Right kidney (tissue), 1 donor: ENCODE measurements around the gene AGFG1.
"Not testable (repeated sequence)": the region's sequence is repeated elsewhere in the genome, so short reads cannot be mapped to it uniquely, and the experiment has no call there.

Source experiments
- DNase-seq: peaks from one replicate; pipeline ENCODE4 v3.0.0-alpha.2; 2016

The AGFG1 gene

DNA sequence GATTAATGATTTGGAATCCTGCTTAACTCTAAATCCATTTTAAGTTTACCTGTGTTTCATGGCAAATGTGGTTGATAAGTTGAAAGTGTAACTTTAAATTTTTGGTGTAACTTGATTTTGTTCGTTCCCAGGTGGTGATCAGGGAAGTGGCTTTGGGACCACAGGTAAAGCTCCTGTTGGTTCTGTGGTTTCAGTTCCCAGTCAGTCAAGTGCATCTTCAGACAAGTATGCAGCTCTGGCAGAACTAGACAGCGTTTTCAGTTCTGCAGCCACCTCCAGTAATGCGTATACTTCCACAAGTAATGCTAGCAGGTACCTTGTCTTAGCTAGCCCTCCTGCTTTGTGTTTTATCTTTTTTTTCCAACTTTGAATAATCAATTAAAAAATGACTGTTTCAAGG lies 62.8 kb downstream of the AGFG1 start:
- DNase-seq: no peak

DNA sequence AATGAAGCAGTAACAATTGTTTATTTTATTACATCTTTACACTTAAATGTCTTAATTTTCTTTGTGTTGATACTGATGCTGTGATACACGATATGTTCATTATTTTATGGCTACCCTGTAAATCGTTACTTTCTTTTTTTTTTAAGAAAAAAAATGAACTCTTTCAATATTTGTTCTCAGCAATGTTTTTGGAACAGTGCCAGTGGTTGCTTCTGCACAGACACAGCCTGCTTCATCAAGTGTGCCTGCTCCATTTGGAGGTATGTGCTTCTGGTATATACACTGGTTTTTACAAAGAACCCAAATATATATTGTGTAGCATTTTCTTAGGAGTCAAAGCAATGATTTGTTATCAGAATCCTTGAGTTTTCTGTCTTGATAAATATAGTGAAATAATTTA lies 64.5 kb downstream of the AGFG1 start:
- no peak for DNase-seq

DNA sequence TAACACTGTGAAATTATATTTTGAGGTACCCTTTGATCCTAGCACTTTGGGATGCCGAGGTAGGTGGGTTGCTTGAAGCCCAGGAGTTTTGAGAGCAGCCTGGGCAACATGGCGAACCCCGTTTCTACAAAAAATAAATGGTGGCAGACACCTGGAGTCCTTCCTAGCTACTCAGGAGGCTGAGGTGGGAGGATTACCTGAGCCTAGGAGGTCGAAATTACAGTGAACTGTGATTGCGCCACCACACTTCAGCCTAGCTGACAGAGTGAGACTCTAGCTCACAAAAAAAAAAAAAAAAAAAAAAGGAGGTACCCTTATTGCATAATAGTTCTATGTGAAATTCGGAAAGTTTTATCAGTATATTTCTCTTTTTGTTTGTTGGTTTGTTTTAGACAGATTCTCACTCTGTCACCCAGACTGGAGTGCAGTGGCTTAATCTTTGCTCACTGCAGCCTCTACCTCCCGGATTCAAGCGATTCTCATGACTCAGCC lies 67.6 kb downstream of the AGFG1 start:
- DNase-seq: no peak

DNA sequence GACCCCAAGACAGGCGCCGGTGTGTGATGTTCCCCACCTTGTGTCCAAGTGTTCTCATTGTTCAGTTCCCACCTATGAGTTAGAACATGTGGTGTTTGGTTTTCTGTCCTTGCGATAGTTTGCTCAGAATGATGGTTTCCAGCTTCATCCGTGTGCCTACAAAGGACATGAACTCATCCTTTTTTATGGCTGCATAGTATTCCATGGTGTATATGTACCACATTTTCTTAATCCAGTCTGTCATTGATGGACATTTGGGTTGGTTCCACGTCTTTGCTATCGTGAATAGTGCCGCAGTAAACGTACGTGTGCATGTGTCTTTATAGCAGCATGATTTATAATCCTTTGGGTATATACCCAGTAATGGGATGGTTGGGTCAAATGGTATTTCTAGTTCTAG lies 68.4 kb downstream of the AGFG1 start:
- DNase-seq: not testable (repeated sequence)

DNA sequence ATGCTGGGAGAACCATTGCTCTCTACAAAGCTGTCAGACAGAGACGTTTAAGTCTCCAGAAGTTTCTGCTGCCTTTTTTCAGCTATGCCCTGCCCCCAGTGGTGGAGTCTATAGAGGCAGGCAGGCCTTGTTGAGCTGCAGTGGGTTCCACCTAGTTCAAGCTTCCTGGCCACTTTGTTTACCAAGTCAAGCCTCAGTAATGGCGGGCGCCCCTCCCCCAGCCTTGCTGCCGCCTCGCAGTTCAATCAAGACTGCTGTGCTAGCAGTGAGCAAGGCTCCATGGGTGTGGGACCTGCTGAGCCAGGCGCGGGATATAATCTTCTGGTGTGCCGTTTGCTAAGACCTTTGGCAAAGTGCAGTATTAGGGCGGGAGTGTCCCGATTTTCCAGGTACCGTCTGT lies 74.0 kb downstream of the AGFG1 start:
- DNase-seq: no peak

DNA sequence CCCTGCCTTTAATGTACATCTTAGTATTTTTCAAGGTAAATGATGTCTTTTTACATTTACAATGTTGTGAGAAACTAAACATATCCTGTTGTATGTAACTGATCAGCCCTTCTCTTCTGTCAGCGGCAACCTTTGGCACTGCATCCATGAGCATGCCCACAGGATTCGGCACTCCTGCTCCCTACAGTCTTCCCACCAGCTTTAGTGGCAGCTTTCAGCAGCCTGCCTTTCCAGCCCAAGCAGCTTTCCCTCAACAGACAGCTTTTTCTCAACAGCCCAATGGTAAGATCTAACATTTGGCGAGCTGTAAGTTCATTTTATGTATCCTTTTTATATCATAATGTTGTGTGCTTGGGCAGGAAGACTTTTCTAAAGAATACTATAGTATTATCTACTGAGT lies 79.9 kb downstream of the AGFG1 start:
- DNase-seq: no peak

DNA sequence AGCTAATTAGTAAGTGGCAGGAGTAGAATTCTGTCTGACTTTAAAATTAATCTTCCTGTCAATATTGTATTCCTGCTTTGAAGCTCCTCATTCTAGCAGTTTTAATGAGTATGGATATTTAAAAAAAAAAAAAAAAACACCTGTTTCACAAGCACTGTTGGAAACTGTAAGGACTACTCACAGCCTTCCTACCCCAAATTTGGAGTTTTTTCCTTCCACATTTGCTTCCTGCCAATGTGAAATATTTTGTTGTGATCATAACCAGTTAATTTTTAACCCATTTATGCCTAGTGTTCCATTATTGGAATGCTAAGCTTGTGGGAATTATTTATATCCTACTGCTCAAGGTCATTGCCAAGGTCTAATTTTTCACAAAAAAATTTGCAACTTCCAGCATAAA lies 90.6 kb downstream of the AGFG1 start:
- no peak for DNase-seq

DNA sequence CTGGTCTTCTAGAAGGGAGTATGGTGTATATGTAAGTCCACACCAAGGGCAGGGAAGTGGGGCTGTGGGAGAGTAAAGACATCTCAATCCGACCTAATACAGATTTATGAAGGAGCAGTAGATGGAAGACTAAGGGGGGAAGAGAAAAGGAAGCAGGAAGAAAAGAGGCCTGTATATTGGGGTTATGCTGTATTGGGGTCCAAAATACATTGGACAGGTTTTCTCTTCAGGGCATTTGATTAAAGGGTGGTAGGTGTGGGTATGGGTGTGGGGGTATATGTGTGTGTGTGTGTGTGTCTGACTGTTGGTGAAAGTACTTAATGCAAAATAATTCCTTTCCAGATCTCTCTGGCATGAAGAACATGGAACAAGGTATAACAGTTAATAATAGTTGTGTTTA lies 93.1 kb downstream of the AGFG1 start:
- DNase-seq: no peak

DNA sequence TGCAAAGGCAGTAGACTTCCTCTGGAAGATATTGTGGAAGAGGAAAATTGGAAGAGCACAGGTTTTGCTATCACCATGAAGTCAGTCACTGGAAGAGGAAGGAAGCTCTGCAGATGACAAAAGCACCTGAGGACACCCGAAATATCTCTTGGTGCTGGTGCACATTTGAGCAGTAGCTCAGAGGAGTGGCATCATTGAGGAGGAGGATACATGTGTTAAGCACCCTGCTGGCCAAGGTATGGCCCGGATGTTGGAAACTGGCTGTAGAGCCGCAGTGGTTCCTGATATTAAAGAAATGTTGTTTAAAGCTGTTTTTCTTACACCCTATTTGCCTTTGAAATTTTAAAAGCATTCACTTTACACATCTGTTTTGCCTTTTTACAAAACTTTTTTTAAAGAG lies 94.1 kb downstream of the AGFG1 start:
- no peak for DNase-seq

DNA sequence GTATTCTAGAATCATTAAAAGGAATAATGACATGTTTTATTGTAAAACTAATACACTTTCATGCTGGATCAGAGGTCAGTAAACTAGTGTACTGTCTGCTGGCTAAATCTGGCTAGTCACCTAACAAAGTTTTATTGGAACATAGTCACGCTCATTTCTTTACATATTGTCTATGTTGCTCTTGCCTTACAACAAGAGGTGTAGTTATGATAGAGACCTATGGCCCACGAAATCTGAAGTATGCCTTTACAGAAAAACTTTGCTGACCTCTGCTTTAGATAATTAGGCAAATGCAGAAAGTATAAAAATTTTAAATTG lies 96.9 kb downstream of the AGFG1 start:
- DNase-seq: no peak

DNA sequence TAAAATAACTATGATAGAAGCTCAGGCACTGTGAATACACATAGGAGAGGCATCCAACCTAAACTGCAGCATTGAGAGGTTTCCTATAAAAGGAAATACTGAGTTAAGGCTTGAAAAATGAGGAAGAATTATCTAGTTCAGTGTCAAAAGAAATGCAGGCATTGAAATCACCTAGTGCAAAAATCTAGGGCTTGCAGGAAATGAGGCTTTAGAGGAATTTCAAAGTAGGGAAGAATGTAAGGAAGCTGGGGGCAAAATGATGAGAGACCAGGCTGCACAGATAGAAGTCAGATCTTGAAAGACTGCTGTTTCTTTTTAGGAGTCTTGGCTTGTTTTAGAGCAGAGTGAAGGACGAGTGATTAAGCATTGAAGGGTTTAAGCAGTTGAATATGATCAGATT lies 98.7 kb downstream of the AGFG1 start:
- no peak for DNase-seq

DNA sequence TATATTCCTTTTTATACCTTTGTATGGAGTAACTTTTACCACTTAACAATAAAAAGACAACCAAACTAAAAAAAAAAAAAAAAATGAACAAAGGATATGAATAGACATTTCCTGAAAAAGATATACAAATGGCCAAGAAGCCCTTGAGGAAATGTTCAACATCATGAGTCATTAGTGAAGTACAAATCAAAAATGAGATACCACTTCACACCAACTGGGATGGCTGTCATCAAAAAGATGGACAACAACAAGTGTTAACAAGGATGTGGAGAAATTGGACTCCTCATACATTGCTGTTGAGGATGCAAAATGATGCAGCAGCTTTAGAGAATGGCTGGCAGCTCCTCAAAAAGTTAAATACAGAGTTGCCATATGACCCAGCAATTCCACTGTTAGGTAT lies 104.2 kb downstream of the AGFG1 start:
- no peak for DNase-seq

DNA sequence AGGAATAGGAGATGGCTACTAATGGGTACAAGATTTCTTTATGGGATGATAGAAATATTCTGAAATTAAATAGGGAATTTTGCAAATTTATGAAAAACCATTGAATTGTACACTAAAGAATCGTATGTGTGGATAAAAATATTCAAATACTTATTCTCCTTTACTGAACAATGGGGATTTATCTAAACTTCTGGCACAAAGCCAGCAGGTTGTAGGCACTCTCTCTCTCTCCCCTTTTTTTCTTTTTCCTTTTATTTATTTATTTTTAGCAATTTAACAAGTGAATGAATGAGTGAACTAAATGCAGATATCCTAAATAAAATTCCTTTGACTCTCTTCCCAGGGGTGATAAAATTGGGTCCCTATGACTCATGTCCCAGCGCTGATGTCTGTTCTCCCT lies 104.9 kb downstream of the AGFG1 start:
- DNase-seq: no peak

DNA sequence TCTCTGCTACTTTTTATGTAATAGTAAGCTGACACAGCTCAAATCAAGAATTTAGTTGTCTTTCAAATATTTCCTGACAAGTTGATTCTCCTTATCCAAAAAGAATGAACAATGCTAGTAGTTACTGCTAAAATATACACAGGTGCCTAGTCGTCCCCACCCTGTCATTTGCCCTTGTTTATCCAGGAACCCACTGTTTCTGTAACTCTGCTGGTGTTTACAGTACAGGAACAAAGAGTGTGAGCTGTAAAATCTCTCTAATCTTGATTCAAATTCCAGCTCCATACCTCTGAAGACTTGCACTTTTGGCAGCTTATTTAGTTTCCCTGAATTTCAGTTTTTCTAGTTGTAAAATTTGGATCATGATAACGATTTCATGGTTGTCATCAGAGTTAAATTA lies 105.6 kb downstream of the AGFG1 start:
- DNase-seq: no peak

DNA sequence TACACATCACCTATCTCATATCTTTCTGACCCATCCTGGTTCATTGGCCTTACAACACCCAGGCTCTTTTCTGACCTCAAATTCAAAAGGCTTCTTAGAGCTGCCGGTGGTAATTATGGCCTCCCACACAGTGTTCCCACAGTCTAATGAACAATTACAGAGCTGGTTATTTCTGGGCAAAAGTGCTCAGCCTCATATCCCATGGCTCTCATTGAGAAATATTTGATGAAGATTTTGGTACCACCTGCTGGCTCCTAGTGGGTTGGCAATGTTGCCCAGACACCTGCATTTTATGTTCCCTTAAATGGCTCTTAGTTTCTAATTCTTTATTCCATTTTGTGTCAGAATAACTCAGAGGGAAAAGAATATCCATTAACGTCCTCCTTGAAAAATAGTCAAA lies 106.7 kb downstream of the AGFG1 start:
- DNase-seq: no peak

DNA sequence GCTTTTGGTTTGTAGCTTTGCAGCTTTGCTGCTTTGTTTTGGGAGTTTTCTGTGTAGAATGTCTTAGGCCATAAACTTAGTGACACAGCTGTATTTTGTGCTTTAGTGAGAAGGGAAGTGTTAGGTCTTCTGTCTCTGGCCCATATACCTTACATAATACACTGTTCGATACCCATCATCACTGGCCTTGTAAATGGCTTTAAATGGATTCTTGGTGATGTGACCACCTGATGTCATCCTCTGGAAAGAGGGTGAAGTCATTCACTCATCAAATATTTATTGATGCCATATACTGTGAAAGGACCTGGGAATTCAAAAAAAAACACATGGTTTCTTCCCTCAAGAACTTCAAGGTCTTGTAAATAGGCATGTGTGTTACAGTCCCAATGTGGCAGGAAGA lies 107.8 kb downstream of the AGFG1 start:
- no peak for DNase-seq

DNA sequence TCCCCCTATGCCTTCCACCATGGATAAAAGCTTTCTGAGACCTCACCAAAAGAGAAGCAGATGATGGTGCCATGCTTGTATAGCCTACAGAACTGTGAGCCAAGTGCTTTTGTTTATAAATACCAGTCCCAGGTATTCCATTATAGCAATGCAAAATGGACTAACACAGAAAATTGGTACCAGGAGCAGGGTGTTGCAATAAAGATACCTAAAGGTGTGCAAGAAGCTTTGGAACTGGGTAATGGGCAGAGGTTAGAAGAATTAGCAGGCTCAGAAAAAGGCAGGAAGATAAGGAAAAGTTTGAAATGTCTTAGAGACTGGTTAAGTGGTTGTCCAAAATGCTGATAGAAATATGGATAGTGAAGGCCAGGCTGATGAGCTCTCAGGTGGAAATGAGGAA lies 110.4 kb downstream of the AGFG1 start:
- DNase-seq: no peak

DNA sequence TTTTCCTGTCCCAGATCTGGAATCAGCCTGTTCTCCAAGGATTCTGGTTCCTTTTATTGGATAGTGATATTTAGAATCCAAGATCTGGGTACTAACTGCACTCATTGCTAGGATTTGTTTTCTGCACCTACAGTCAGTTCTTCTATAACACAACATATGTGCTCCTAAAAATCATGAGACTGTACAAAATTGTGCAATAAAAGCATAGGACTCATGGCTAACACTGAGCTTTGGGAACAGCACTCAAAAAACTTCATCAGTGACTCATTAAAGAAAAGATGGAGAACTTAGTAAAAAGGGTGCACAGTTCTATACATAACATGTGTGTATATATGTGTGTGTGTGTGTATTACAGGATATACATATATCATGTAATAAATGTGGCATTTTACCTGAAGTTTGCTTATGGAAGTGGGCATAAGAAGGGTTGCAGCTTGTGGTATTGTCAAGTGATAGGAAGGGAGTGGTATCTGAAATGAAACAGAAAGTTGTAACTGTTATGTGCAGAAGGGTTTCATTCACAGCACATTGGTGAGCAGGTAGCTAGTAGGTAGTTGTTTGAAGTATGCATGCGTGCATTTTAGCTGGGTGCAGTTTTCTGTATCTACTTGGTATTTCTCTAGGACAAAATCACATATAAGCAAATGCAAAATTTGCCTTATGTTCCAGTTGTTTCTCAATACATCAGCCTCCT lies 120.9 kb downstream of the AGFG1 start:
- DNase-seq: no peak

DNA sequence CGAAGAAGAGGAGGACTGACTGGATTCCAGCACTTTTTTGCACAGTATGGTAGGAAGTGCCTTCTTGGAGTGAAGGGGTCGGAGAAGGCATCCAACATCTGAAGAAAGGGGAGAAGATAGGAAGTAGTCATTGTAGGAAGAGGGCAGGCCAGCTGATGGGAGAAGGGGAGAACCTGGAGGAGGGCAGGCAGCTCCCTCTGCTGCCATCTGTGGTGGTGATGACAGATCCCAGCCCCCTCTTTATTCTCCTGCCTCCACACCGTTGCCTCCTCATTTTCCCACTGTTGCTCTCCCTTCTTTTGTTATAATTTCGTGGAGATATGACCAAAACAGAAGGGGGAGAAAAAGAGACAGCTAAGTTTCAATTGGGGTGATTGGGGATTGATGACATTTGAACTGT lies 123.8 kb downstream of the AGFG1 start:
- DNase-seq: no peak

DNA sequence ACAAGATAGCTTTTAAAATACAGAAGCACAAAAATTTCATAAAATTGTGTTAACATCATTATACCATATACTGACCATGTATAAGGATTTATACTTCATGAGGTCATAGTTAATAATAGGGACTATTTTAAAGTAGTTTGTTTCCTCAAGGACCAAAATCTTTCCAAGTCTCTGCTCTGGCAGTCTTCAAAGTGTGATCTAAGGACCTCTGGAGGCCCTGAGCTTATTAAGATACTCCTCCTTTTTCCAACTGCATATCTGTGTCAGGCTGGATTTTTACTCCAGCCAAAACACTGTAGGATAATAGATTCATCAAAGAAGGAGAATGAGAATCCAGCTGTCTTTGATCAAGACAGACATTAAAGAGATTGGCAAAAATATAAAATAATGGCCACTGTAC lies 125.1 kb downstream of the AGFG1 start:
- no peak for DNase-seq

DNA sequence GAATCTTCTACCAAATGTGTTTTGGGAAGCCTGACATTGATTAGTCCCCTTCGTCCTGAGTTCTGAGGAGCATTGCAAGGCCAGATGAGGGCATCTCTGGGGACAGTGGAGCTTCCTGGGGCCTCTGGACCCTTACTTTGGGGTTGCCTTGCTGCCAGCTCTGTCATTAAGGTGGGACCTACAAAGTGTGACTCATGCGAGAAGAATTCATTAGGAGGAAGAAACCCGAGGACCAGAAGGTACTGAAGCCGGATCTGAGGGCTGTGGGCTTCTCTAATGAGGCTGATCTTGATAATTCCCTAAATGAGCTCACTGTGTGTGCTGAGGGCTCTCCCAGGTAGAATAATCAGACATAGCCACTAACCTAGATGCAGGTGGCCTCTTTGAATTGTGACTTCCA lies 126.0 kb downstream of the AGFG1 start:
- no peak for DNase-seq

DNA sequence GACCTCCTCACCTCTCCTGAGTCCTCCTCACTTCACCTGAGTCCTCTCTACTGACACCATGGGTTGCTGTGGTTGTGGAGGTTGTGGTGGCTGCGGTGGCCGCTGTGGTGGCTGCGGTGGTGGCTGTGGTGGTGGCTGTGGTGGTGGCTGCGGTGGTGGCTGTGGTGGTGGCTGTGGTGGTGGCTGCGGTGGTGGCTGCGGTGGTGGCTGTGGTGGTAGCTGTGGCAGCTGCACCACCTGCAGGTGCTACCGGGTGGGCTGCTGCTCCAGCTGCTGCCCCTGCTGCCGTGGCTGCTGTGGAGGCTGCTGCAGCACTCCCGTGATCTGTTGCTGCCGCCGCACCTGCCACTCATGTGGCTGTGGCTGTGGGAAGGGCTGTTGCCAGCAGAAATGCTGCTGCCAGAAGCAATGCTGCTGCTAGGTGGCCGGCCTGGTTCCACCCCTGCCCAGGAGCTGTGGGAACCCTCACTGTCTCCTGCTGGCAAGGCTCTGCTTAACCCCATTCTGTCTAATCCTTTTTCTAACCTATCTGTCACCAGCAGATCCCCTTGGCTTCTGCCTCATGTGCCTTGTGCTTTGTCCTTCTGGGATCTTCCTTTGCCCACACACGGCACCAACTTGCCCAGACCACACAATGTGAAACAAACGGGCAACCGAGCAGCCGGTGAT lies 127.0 kb downstream of the AGFG1 start, which contains the start of gene SCYGR2:
Gene SCYGR2 (plus strand): TSS at position 59 of the 669 bp plus-strand sequence. CDS start 0 bp downstream, at position 59.
- not testable (repeated sequence) for DNase-seq

DNA sequence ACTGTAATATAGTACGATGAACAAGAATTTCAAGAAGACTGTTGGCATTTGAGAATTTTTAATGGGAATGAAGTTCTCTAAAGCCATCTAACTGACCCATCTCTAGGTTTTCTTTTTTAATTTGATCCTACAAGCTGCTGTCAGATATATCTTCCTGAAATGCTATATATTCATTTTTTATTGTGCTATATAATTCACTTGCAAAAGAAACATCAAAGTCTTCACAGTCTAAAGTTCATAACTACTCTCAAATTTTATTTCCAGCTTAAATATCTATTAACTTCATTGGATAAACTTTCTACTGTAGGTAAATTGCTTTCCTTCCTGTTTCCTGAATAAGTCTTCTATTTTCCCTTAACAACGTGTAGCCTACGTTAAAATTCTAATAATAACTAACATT lies 130.4 kb downstream of the AGFG1 start:
- DNase-seq: no peak

DNA sequence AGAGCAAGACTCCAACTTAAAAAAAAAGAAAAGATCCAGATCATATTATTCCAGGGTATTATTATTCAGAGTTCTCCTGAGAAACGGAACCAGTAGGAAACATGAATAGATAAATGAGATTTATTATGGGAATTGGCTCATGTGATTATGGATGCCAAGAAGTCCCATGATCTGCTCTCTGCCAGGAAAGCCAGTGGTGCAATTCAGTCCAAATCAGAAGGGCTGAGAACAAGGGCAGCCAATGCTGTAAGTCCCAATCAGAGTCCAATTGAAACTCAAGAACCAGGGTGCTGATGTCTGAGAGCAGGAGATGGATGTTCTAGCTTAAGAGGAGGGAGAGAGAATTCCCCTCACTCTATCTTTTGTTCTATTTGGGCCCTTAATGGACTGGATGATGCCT lies 134.5 kb downstream of the AGFG1 start:
- DNase-seq: no peak

DNA sequence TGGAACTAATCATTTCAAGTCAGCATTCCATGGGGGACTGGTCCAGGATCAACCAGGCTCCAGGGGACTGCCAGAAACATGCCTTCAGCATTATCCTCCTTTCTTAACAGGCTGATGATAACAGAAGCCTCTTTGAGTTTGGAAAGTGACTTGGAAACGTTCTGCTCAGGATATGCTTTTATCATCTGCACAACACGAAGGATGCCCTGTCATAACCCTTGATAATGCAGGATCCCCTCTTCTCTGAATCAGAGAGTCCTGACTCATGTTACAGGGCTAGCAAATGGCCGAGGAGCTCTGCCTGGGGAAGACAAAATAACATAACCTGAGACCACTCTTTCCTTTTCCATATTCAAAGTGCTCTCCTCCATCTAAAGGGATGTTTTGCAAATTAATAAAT lies 136.0 kb downstream of the AGFG1 start:
- no peak for DNase-seq
